ENCODE data around the gene MCF2L2.

Gene MCF2L2

DNA sequence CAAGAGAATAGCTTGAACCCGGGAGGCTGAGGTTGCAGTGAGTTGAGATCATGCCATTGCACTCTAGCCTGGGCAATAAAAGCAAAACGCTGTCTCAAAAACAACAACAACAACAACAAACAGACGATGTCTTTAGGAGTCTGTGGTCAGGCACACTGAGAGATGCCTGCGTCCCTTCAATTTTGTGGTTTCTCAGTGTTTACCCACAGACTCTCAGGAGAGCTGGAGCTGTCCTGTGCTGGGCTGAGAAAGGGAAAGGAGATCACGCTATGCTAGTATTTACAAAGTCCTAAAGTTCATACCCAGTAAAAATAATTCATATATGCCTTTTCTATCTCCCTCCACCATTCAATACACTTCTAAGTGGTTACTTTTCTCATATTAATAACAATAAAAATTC is 272.2 kb downstream of the MCF2L2 start:
- DNase-seq = no peak

DNA sequence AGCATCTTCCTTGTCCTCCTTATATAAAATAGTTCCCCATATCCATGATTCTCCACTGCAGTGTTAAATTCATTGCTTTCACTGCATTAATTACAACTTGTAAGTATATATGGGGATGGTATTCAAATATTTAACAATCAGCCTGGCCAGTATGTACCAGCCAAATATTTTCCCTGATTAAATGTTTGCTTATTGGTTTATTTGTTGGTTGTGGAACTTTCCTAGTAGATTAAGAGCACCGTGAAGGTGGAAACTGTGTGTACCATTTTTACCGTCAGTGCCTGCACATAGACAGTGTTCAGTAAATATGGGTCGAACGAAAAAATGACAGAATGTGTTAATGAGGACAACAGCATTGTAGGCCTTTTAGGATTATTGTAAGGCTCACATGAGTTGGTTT is 272.9 kb downstream of the MCF2L2 start:
- no peak for DNase-seq

DNA sequence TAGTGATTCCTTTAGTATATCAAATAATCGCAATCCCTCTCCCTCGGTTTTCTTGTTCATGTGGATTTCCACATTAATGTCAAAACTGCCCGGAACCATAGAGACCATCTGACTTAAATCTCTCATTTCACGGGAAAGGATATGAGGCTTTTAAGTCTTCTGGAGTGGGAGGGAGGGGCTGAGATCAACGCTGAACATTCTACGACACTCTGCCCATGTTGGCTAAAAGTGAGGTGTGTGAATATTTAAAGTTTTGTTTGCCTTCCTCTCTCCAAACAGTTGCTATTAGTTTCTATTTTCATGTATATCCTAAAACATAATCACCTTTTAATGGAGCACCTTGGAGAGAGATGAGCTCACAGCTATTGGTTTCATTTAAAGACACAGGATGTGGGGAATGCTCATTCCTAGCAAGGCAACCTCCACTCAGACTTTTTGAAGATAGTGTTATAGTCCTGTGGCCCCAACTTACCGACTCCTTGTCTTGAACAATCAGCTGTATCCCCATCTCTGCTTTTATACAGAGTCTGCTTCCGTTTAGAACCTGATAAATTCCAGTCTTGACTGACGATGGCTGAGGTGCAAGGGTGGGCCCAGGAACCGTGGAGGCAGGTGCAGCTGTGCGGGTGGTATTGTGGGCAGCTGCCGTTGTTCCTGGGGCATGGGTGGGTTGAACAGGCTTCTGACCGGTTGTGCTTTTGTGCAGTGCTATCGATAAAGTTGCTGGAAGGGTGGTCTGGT is 275.0 kb downstream of the MCF2L2 start:
- DNase-seq = no peak

GRCh38 chr3:183151821-183152351 is 276.5 kb downstream of the MCF2L2 start:
- no peak for DNase-seq

- no peak for DNase-seq
Measured at GRCh38 chr3:183151086-183151485, 277.3 kb downstream of the MCF2L2 start.

- DNase-seq = no peak
Measured at GRCh38 chr3:183149915-183150750, 278.3 kb downstream of the MCF2L2 start.

DNA sequence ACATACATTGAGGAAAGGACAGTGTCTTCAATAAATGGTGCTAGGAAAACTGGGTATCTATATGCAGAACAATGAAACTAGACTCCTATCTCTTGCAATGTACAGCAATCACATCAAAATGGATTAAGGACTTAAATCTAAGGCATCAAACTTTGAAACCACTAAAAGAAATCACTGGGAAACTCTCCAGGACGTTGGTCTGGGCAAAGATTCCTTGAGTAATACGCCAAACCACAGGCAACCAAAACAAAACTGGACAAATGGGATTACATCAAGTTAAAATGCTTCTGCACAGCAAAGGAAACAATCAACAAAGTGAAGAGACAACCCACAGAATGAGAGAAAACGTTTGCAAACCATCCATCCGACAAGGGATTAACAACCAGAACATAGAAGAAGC is 280.4 kb downstream of the MCF2L2 start:
- DNase-seq = no peak

- DNase-seq = no peak
Measured at GRCh38 chr3:183144363-183144762, 284.1 kb downstream of the MCF2L2 start.

DNA sequence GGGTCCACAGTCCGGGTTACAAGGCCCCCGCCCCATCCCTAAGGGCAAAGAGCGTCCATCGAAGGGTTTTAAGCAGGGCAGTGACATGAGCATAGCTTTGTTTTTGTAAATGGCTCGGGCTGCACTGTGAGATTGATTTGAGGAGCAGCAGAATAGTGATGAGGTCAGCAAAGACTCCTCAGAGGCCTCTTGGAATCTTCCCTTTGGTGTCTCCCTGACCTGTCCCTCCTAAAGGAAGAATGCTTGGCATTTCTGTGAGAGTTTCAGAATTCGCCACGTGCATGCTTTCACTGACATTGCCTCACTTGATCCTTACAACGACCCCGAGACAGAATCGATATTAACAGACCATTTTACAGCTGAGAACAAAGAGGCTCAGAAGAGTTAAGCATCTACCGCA is 286.2 kb downstream of the MCF2L2 start:
- no peak for DNase-seq

DNA sequence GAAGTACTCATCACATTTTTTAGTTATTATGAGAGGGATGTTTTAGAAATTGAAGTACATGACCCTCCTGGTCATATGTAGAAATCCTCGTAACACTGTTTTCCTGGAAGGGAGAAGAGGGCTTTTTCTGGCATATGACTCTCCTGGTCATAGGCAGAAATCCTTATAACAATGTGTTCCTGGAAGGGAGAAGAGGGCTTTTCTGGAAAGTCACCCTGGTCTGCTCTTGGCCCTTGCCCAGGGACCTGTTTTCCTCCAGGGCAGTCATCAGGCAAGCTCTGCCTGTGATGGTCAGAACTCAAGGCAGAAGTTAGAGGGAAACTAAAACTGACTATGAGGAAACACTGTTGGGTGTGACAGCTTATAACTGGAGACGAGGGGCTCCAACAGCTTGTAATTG is 293.6 kb downstream of the MCF2L2 start:
- DNase-seq = no peak

- no peak for DNase-seq
Measured at GRCh38 chr3:183132409-183132808, 296.0 kb downstream of the MCF2L2 start.

DNA sequence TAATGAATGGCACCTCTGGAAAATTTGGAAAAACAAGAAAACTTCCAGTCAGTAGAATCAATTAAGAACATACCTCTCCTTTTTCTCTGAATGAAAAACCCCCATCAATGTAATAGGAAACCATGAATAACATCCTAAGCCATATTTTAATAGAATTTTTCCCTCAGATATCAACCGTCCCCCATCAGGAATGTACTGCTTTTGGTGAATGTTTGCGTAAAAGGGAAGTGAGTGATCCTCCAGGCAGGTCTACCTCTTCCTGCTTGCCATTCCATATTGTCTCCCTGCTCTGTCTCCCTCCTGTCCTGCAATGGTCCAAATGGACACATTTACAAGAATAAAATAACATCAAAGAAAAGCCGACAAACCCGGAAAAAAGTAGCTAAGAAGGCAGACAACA is 296.7 kb downstream of the MCF2L2 start:
- no peak for DNase-seq

DNA sequence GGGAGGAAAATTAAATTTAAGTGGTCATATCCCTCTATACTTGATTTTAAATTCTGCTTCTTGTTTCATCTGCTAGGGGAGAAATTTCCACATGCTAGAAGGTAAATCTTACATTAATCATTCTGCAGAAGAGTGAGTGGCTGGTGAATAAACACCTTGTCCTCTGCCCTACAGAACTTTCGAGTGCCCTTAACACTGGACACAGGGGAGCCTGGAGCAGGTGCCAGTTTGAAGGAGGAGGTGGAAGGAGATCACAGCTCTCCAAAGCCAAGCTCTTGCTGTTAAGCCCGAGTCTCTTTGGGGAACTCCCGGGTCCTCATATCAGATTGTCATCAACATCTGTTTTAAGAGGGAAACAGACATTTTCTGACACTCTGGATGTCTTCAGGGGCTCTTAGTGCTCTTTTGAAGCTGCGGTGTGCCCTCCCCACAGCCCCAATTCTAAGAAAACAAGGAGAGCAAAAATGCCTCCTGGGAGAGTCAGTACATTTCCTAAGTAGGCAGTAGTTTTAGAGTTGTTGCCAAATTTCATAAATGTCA is 297.2 kb downstream of the MCF2L2 start:
- DNase-seq = no peak

- DNase-seq = no peak
Measured at GRCh38 chr3:183129243-183129642, 299.2 kb downstream of the MCF2L2 start.

DNA sequence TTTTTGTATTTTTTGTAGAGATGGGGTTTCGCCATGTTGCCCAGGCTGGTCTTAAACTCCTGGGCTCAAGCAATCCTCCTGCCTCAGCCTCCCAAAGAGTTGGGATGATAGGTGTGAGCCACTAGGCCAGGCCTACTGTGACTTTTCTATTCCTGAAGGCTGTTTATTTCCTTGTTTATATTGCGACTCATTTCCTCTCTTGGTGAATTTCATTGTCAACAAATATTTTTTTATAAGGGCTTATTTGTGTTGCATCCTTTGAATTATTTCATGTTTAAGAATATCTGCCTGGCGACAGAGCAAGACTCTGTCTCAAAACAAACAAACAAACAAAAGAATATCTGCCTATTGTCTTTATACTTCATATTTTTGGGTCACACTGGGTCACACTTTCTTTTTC is 299.7 kb downstream of the MCF2L2 start:
- no peak for DNase-seq
